ENCODE measurements around the gene XPNPEP1. TPM values are rescaled to one million over a fixed set of nuclear protein-coding genes. Genes with fewer than 3 reads are reported as not detected.

The XPNPEP1 gene
- polyA plus RNA-seq, 4 donors, result 81.8 to 88.7 (median 84.8) TPM

GRCh38 chr10:109875151-109875568 is 48.2 kb downstream of the XPNPEP1 start:
- DNase-seq (ENCODE audit: low read depth in 4 of 4, low spot score in 3 of 4), result no peak

- DNase-seq (ENCODE audit: low read depth in 4 of 4, low spot score in 3 of 4), result no peak
Observed at GRCh38 chr10:109871476-109871875, 51.8 kb downstream of the XPNPEP1 start.

- no peak for DNase-seq (ENCODE audit: low read depth in 4 of 4, low spot score in 3 of 4)
Observed at GRCh38 chr10:109866995-109867635, 56.2 kb downstream of the XPNPEP1 start.

GRCh38 chr10:109866168-109866994 is 56.9 kb downstream of the XPNPEP1 start:
- DNase-seq (ENCODE audit: low read depth in 4 of 4, low spot score in 3 of 4), result no peak

DNA sequence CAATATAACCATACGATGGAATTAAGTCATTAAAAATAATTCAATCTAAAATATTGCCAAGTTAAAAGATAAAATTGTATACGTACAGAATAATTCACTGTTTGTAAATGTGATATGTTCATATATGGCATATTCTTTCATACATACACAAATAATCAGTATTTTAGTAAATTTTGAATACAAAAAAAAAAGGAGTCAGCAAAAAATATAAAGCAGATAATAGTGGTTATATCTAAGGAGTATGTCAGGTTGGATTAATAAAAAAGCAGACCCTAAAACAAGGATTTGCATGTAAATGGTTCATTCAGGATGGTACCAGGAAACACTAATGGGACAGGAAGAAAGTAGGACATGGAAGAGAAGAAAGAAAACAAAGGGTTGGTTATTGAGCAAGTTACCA is 59.5 kb downstream of the XPNPEP1 start:
- DNase-seq (ENCODE audit: low read depth in 4 of 4, low spot score in 3 of 4), result no peak

GRCh38 chr10:109862738-109863137 is 60.6 kb downstream of the XPNPEP1 start:
- no peak for DNase-seq (ENCODE audit: low read depth in 4 of 4, low spot score in 3 of 4)

GRCh38 chr10:109862041-109862440 is 61.3 kb downstream of the XPNPEP1 start:
- DNase-seq (ENCODE audit: low read depth in 4 of 4, low spot score in 3 of 4), result no peak

GRCh38 chr10:109861081-109861480 is 62.2 kb downstream of the XPNPEP1 start:
- DNase-seq (ENCODE audit: low read depth in 4 of 4, low spot score in 3 of 4), result peak in 1 of 4 donors; percentile 30

DNA sequence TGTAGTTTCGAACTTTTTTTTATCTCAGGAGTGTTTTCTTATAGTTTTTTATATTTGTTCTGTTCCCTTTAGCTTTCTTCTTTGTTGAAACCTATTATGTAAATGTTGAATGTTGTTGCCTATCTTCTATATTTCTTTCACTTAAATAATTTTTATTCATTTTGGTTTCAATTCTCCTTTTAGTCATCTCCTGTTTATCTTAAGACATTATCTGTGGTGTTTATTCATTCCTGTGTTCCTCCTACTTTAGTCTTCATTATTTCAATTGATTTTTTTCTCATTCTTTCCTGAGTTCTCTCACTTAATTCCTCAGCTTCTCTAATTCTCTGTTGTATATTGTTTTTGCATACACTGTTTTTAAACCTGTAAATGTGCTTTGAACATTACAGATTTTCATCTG is 64.1 kb downstream of the XPNPEP1 start:
- no peak for DNase-seq (ENCODE audit: low read depth in 4 of 4, low spot score in 3 of 4)

DNA sequence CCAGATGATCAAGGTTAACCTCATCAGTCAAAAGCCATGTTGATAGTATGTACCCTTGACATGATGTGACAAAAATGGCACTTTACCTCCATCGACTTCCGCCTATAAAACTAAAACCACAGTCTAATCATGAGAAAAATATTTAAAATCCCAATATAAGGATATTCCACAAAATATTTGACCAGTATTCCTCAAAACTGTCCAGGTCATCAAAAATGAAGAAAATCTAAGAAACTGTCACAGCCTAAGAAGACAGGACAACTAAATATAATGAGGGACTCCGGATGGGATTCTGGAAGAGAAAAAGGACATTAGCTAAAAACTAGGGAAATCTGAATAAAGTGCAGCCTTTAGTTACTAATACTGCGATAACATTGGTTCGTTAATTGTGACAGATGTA is 67.6 kb downstream of the XPNPEP1 start:
- no peak for DNase-seq (ENCODE audit: low read depth in 4 of 4, low spot score in 3 of 4)

DNA sequence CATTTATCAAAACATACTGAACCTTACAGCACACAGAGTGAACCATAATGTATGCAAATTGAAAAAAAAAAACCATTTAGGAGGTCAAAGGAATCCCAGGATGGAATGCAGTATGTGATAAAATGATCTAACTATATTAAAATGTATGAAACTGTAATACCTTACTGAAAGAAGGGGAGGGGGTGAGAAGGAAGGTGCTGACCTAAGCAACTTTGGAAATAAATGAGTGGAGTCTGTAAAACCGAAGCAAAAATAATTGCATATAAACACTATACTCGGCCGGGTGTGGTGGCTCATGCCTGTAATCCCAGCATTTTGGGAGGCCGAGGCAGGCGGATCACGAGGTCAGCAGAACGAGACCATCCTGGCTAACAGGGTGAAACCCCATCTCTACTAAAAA is 69.4 kb downstream of the XPNPEP1 start:
- no peak for DNase-seq (ENCODE audit: low read depth in 4 of 4, low spot score in 3 of 4)

DNA sequence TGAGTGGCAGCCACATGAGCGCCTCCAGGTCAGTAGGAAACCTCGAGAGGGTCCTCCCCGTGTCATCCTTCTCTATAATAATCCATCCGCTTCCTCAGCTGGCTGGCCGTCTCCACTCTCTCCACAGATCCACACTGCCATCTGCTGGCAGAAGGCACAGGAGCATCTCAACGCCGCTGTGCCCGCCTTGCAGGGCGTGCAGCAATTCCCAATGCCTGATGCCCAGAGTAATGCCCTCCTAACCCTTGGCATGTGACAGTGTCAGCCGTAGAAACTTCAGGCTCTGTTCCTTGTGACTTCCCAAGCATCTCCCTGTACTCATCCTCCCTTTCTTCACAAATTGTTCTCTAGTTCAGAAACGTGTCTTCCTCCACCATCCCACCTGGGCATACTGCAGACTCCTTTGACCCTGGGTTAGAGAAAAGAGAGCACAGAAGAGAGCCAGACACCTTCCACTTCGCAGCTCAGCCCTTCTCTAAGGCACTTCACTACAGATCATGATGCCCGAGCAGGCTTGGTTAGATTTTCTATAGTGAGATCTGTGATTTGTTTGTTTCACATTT is 70.8 kb downstream of the XPNPEP1 start:
- peak; percentile 53 to 63 (median 58) for DNase-seq (ENCODE audit: low read depth in 4 of 4, low spot score in 3 of 4)

DNA sequence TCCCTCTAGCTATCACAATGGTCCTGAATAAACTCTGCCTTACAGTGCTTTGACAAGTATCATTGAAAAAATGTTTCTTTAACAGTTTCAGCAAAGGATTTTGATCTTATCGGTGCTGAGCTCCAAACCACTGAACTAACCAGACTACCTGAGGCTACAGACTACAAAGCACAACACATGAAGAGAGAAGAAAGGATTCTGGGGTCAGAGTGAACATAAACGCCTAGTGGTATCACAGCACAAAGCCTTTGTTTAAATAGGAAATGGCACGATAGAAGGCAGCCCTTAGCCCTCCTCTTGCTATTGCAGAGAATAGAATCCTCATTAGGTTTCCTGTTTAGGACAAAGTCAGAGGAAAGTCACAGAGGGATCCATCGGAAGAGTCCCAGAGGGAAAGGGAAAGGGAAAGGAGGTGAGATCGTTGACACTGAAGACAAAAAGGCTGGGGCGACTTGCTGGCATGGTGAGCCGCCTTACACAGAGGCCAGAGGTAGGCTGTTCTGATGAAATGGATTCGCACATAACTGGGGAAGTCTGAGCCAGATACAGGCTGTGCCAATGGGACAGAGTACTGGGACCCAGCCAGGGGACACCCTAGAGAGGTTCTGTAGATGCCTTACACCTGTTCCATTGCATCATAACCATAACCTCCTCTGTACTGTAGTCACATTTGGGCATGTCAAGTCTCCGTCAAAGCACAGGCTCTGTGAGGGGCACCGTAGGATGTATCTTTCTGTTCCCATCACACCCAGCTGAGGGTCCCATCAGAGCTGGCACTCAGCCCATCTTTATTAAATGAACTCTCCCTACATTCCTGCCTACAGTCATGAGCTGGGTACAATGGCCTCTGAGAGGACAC is 71.5 kb downstream of the XPNPEP1 start:
- DNase-seq (ENCODE audit: low read depth in 4 of 4, low spot score in 3 of 4), result no peak

GRCh38 chr10:109846832-109847231 is 76.5 kb downstream of the XPNPEP1 start:
- no peak for DNase-seq (ENCODE audit: low read depth in 4 of 4, low spot score in 3 of 4)

GRCh38 chr10:109845308-109845707 is 78.0 kb downstream of the XPNPEP1 start:
- no peak for DNase-seq (ENCODE audit: low read depth in 4 of 4, low spot score in 3 of 4)

DNA sequence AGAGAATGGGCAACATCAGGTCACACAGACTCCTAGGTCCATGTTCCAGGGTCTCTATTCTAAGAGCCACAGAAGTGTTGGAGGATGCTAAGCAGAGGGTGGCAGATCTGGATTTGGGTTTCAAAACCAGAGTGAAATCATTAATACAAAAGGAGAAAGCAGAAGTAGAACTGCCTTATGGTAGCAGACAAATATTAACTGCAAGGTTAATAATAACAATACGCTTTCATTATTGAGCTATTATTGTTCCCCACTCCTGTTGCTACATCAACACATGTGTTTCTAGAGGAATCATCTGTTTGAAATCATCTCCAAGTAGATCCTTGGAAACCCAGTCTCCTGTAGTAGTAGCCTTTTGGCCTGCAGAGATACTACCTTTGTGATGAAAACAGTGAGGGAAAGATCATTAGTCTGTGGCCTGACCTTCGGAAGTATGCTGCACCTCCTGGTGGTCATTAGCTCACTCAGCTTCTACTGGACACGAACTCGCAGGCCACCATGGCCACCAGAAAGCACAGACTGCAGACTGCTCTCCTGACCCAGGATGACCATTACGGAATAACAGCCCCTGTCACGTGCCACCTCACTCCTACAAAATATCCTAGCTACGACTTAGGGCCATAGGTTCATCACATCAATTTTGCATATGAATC is 84.6 kb downstream of the XPNPEP1 start:
- DNase-seq (ENCODE audit: low read depth in 4 of 4, low spot score in 3 of 4), result no peak

DNA sequence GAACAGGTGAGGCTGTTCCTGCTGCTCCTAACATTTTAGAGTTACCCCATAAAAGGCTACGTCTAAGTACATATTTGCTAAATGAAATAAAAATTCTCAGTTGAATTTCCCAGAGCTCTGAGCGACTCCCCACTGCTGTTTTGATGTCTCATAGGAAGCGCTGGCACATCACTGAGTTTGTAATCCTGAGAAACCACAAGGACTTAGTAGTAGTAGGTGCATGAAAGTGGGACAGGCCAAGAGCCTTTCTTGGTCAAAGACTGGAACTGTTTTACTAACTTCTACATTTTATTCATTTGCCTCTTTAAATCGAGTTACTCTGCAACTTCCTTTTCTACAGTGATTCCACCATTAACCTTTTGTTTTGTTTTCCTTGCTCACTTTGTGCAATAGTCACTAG is 85.9 kb downstream of the XPNPEP1 start:
- no peak for DNase-seq (ENCODE audit: low read depth in 4 of 4, low spot score in 3 of 4)

GRCh38 chr10:109835257-109835656 is 88.1 kb downstream of the XPNPEP1 start:
- no peak for DNase-seq (ENCODE audit: low read depth in 4 of 4, low spot score in 3 of 4)

GRCh38 chr10:109831846-109832245 is 91.5 kb downstream of the XPNPEP1 start:
- no peak for DNase-seq (ENCODE audit: low read depth in 4 of 4, low spot score in 3 of 4)

GRCh38 chr10:109824206-109824605 is 99.1 kb downstream of the XPNPEP1 start:
- no peak for DNase-seq (ENCODE audit: low read depth in 4 of 4, low spot score in 3 of 4)

Measured in left renal pelvis (tissue), 4 donors.